Fibroblast of upper back skin (primary cell): ENCODE data around the gene TAF15.

Source experiments
- DNase-seq: peaks from one replicate; pipeline ENCODE4 v3.0.0-alpha.2; 2013

TAF15 gene

DNA sequence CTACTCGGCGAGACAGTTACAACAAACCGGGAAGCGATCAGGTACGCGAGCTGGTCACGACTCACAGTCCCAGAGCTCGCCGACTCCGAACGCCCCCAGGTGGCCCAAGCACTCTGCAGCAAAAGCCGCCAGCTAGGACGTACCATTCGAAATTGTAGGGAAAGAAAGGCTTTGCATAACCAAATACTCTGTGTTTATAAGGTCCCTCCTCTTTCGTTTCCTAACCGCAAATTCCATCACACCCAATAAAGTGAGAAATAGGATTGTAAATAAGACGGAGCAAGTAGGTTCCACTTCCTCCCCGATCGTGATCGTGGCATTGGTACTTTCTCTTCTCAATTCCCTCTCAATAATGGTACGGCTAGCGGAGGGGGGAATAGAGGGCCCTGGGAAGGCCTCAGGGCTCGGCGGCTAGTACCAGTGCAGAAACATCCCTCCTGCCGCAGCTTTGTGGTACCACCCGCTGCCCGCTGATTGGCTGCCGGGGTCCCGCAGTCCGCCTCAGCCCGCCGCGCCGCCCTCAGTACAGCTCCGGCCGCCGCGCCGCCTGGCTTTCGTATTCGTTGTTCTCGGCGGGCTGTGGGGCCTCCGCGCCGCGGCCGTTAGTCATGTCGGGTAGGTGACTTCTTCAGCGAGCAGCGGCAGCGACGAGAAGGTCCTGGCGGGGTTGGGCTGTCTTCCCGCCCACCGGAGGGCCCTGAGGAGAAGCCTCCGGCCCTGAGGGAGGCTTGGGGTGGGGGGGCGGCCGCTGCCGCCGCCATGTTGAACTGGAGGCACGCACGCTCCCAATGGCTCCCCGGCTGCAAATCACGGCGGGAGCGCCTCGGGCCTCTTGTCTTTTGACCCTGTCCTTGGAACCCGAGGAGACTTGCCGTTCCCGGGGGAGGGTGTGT, at the start of gene TAF15:
Gene TAF15, plus strand, starts transcription at position 523 of the 893 bp plus-strand sequence. Its CDS starts 86 bp downstream, at position 609.
- peak; percentile 99 for DNase-seq

DNA sequence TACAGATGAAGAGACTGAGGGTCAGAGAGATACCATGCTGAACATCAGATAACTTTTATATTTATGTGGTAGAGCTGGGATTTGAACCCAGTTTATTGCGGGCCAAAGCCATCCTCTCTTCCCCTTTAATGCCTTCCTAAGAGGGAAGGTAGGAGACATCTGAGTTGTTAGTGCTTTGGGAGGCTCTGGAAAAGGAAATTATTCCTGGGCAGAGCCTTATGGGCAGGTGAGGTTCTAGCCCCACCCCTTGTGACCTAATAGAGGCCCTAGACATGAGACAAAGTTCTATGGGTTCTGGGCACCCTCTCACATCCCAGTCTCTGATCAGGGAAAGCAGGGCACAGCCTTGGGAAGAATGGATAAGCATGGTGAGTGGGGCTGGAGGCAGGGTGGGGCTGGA, 48.7 kb upstream of the TAF15 start, which contains the start of gene C17orf50:
Gene C17orf50, plus strand, starts transcription at position 301 of the 400 bp plus-strand sequence. Its CDS starts 55 bp downstream, at position 356.
- no peak for DNase-seq

- no peak for DNase-seq
Observed at GRCh38 chr17:35761601-35762000, 47.7 kb upstream of the TAF15 start.

DNA sequence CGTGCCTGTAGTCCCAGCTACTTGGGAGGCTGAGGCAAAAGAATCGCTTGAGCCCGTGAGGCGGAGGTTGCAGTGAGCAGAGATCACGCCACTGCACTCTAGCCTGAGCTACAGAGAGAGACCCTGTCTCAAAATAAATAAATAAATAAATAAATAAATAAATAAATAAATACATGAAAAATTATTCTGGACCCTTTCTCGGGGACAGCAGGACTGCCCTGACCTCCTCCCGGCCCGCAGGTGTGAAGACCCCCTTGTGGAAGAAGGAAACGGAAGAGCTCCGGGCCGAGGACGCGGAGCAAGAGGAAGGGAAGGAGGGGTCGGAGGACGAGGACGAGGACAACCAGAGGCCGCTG, 45.5 kb upstream of the TAF15 start:
- no peak for DNase-seq

DNA sequence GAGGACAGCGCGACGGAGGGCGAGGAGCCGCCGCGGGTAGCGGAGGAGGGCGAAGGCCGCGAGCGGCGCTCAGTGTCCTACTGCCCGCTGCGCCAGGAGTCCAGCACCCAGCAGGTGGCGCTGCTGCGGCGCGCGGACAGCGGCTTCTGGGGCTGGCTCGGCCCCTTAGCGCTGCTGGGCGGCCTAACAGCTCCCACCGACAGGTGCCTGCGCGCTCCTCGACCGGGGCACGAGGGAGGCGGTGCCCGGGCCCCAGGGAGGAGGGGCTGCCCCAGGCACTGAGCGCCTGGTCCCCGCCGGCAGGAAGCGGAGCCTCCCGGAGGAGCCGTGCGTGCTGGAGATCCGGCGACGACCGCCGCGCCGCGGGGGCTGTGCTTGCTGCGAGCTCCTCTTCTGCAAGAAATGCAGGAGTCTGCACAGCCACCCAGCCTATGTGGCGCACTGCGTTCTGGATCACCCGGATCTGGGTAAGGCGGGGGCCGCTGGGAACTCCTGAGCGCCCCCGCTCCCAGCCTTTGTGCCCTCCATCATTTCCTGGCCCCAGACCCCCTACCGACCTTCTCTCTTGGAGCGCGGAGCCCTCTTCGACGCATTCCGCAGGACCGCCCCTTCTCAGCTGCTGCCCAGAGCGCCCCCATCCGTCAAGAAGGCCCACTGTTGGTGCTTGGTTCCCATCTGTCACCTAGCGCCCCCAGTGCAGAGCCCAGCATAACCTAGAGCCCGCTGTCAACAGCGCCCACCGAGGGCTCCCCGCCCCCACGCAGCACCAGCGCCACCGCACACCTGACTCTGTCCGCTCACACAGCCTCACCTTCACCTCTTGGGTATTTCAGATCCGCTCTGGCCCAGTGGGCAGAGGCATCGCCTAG, 44.9 kb upstream of the TAF15 start:
- peak; percentile 67 for DNase-seq

DNA sequence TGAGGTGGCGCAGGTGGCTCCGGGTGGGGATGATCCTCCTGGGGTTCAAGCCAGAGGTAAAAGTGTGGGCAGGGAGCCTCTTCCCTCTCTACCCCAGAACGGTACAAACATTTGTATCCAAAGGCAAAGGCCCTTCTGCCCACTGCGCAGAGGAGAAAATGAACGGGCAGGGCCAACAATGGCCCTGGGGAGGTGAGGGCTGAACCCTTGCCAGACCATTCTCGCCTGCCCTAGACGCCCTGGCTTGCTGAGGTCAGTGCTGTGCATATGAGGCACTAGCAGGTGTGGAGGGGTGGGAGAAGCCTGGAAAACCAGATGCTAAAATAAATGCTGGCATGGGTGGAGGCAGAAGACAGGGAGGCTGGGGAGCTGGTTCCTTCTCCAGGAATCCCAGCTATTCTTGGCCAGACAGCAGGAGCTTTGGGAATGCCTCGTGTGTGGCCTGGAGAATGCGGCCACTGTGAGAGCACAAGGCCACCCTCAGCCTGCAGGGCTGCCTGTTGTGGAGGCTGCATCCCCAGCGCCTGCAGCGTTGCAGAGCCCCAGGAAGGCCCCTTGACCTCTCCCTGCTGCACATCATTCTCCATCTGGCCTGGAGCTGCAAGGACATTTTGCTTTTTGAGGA, 44.1 kb upstream of the TAF15 start:
- peak; percentile 52 for DNase-seq

DNA sequence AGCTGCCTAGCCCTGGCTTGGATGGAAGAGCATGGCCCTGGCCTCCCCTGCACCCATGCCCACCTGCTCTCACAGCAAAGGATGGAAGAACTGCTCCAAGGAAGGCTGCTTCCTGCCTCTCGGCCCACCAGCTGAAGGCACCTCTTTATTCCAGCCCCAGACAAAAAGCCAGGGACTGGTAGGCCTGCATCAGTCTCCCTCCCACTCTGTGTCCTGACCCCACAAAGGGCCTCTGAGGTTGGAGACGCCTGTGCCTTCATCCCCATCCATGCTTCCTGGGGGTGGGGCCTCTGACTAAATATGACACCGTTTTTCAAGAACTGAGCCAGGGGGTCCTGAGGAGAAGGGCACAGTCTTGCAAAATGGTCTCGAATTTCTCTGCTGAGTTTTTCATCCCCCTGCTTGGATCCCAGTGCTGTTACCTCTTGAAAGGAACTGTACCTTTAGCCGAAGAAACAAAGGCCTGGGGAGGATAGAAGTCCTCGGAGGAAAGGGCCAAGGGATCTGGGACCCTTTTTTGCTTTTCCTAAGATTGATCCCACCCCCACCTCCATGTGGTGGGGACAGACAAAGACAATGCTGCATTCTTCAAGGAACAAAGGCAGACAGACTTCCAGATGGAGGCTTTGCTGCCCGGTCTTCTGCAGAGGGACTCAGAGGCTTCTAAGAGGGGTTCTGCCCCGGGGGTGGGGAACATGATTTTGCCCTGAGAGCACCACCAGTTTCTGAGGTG, 43.4 kb upstream of the TAF15 start:
- no peak for DNase-seq

- no peak for DNase-seq
Observed at GRCh38 chr17:35766489-35766877, 42.8 kb upstream of the TAF15 start.

DNA sequence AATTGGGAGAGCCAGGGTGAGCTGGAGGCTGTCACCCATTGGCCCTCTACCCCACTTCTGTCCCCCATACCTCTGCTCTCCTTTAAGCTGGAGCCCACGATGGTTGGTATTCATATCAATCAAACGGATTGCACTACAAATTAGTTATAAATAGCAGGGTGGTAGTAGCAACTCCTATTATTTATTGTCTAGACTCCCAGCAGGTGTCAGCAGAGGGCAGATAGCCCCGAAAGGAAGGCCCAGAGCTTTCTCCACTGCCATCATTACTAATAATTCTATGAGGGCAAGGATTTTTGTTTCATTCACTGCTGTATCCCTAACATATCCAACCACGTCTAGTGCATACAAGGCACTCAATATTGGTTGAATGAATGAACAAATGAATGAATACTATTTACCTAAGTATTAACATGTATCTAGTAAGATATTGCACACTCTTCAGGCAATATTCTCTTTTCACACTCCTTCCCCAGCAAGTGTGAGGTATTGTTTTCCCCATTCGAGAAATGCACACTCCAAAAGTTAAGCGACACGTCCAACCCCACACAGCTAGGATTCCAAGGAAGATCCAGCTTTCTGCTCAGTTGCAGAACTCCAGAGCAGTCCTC, 42.3 kb upstream of the TAF15 start:
- DNase-seq: peak; percentile 49

DNA sequence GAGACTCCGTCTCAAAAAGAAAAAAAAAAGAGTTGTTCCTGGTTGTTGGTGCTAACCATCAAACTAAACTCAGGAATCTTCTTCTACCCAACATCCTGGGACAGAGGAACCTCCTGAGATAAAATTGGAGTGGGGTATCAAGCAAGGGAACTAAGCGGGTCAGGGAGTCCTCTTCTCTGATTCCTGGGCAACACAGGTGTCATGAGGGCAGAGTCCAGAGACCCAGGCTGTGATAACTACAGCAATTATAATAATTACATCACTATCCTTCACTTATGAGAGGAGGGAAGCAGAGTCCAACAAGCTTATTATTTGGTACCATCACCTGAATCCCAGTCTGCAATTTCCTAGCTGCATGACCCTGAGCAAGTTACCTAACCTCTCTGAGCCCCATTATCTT, 40.5 kb upstream of the TAF15 start:
- no peak for DNase-seq

GRCh38 chr17:35769895-35770486, 39.3 kb upstream of the TAF15 start:
- no peak for DNase-seq

GRCh38 chr17:35773129-35773528, 36.2 kb upstream of the TAF15 start:
- DNase-seq: no peak

GRCh38 chr17:35773679-35774425, 35.4 kb upstream of the TAF15 start:
- no peak for DNase-seq

GRCh38 chr17:35774499-35774898, 34.8 kb upstream of the TAF15 start:
- DNase-seq: peak; percentile 53

DNA sequence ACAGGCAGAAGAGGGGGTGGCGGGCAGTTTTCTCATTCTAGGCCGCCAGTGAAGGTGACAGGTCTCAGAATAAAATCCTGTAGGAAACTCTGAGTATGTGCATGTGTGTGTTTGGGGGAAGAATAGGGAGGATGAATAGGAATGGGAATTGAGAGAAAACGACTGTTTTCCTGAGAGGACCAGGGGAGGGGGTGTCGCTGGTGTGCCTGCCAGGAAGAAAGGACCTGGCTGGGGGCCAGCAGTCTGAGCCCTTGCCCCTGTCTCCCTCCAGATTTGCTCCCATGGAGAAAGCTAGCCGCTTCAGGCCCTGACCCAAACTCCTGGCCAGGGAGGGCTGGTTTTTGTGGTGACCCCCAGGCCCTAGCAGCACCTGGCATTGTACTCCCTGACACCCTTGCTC, 34.2 kb upstream of the TAF15 start:
- no peak for DNase-seq

- DNase-seq: no peak
Observed at GRCh38 chr17:35775583-35775982, 33.7 kb upstream of the TAF15 start.

GRCh38 chr17:35778641-35779196, 30.6 kb upstream of the TAF15 start:
- DNase-seq: no peak

DNA sequence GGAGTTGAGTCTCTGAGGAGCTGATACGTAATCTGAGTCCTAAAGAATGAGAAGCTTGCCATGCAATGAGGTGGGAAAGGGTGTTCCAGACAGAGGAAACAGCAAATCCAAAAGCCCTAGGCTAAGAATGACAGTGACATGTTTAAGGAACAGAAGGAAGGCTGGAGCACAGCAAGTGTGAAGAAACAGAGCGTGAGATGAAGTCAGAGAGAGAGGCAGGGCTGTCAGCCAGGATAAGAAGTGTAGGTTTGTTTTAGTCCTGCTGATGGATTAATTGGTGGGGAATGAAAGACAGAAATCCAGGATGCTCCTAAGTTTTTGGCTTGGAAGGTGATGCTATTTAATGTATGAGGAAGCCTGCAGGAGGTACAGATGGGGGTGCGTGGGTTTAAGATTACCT, 28.3 kb upstream of the TAF15 start:
- no peak for DNase-seq

GRCh38 chr17:35784895-35785294, 24.4 kb upstream of the TAF15 start:
- no peak for DNase-seq

DNA sequence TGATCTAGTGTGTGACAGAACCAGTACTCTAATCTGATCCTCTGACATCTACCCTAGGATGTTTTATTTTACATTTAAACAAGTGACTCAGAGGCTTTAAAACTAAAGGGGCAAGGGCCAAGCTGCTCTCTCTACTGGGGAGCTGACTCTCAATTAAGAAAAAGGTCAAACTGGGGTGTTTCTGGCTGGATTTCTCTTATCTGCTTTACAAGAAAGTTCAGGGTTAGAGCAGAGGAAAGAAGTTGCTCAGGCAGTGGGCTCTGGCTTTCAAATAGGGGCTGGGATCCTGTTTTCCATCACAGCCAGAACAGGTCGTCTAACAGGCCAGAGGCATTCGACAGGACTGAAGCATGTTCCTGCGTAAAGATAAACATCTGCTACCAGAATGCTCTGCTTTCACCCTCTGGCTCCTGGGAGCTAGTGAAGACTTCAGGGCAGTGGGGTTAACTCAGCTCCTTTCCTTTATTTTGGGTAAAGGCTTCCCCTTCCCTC, 22.3 kb upstream of the TAF15 start:
- no peak for DNase-seq
